GM18861 (cell line): ENCODE results near the gene ARL10.
"Not testable (repeated sequence)": the region's sequence is repeated elsewhere in the genome, so short reads cannot be mapped to it uniquely, and the experiment has no call there.

Experiments
- ATAC-seq: cut with Tn5 transposase; IDR thresholded peaks from one replicate; pipeline ENCODE4 v1.9.1; 2021; ENCODE audit not compliant: unreplicated experiment

Gene ARL10

GRCh38 chr5:176388444-176389134, 23.3 kb downstream of the ARL10 start, which contains the start of the genes HIGD2A and NOP16:
Gene HIGD2A, plus strand, starts transcription at chr5:176388751. Its CDS starts 69 bp downstream, at chr5:176388820.
Gene NOP16, minus strand, starts transcription at chr5:176388598. Its CDS starts 59 bp downstream, at chr5:176388539.
- ATAC-seq: peak; percentile 83

GRCh38 chr5:176389135-176390123, 24.1 kb downstream of the ARL10 start:
- peak; percentile 20 for ATAC-seq

- no peak for ATAC-seq
Observed at GRCh38 chr5:176391479-176391878, 26.2 kb downstream of the ARL10 start.

- ATAC-seq: no peak
Observed at GRCh38 chr5:176391999-176392398, 26.7 kb downstream of the ARL10 start.

GRCh38 chr5:176392526-176392925, 27.2 kb downstream of the ARL10 start:
- no peak for ATAC-seq

GRCh38 chr5:176394096-176394495, 28.8 kb downstream of the ARL10 start:
- no peak for ATAC-seq

- no peak for ATAC-seq
Observed at GRCh38 chr5:176394881-176395675, 29.8 kb downstream of the ARL10 start.

- no peak for ATAC-seq
Observed at GRCh38 chr5:176396330-176396729, 31.0 kb downstream of the ARL10 start.

- ATAC-seq: no peak
Observed at GRCh38 chr5:176397736-176398420, 32.6 kb downstream of the ARL10 start.

- ATAC-seq: no peak
Observed at GRCh38 chr5:176400382-176401156, 35.3 kb downstream of the ARL10 start.

- ATAC-seq: no peak
Observed at GRCh38 chr5:176401281-176402205, 36.3 kb downstream of the ARL10 start.

GRCh38 chr5:176405656-176406435, 40.6 kb downstream of the ARL10 start:
- no peak for ATAC-seq

GRCh38 chr5:176406436-176407052, 41.3 kb downstream of the ARL10 start:
- ATAC-seq: no peak

GRCh38 chr5:176407456-176408251, 42.4 kb downstream of the ARL10 start:
- no peak for ATAC-seq

- ATAC-seq: not testable (repeated sequence)
Observed at GRCh38 chr5:176408252-176408573, 42.9 kb downstream of the ARL10 start.

GRCh38 chr5:176408590-176408989, 43.3 kb downstream of the ARL10 start:
- ATAC-seq: no peak

GRCh38 chr5:176409765-176410164, 44.5 kb downstream of the ARL10 start:
- no peak for ATAC-seq
